NCI-H128 (cell line): ENCODE data around the gene GMPR.
"Not testable (repeated sequence)": the region's sequence is repeated elsewhere in the genome, so short reads cannot be mapped to it uniquely, and the experiment has no call there.

Experiments used
- DNase-seq: peaks from one replicate; lab custom pipeline; 2025; ENCODE audit not compliant: unreplicated experiment; lab: John Stamatoyannopoulos, UW

The GMPR gene

DNA sequence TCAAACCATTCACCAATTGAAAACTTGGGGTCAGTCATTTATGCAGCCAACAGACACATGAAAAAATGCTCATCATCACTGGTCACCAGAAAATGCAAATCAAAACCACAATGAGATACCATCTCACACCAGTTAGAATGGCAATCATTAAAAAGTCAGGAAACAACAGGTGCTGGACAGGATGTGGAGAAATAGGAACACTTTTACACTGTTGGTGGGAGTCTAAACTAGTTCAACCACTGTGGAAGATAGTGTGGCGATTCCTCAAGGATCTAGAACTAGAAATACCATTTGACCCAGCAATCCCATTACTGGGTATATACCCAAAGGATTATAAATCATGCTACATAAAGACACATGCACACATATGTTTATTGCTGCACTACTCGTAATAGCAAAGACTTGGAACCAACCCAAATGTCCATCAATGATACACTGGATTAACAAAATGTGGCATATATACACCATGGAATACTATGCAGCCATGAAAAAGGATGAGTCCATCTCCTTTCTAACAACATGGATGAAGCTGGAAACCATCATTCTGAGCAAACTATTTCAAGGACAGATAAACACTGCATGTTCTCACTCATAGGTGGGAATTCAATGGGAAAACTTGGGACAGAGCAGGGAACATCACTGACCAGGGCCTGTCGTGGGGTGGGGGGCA is 13.2 kb upstream of the GMPR start:
- not testable (repeated sequence) for DNase-seq

DNA sequence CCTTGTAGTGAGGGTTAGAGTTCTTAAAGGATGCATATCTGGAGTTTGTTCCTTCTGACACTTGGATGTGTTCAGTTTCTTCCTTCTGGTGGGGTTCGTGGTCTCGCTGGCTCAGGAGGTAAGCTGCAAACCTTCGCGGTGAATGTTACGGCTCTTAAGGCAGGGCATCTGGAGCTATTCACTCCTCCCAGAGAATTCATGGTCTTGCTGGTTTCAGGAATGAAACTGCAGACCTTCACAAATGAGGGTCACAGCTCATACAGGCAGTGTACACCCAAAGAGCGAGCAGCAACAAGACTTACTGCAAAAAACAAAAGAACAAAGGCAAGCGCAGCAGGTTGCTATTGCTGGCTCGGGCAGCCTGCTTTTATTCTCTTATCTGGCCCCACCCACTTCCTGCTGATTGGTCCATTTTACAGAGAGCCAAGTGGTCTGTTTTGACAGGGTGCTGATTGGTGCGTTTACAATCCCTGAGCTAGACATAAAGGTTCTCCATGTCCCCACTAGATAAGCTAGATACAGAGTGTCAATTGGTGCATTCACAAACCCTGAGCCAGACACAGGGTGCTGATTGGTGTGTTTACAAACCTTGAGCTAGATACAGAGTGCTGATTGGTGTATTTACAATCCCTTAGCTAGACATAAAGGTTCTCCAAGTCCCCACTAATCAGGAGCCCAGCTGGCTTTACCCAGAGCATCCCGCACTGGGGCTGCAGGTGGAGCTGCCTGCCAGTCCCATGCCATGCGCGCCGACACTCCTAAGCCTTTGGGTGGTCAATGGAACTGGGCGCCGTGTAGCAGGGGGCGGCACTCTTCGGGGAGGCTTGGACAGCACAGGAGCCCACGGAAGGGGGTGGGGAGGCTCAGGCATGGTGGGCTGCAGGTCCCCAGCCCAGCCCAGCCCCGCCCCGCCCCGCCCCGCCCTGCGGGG is 12.0 kb upstream of the GMPR start:
- DNase-seq = not testable (repeated sequence)

DNA sequence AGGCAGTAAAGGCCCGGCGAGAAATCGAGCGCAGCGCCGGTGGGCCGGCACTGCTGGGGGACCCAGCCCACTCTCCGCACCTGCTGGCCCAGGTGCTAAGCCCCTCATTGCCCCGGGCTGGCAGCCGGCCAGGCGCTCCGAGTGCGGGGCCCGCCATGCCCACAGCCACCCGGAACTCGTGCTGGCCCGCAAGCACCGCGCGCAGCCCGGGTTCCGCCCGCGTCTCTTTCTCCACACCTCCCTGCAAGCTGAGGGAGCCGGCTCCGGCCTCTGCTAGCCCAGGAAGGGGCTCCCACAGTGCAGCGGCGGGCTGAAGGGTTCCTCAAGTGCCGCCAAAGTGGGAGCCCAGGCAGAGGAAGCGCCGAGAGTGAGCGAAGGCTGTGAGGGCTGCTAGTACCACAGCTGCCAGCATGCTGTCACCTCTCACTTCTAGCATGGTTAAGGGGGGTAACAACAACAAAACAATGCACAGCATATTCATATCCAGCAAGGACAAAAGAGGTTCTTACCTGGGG is 11.3 kb upstream of the GMPR start:
- no peak for DNase-seq

DNA sequence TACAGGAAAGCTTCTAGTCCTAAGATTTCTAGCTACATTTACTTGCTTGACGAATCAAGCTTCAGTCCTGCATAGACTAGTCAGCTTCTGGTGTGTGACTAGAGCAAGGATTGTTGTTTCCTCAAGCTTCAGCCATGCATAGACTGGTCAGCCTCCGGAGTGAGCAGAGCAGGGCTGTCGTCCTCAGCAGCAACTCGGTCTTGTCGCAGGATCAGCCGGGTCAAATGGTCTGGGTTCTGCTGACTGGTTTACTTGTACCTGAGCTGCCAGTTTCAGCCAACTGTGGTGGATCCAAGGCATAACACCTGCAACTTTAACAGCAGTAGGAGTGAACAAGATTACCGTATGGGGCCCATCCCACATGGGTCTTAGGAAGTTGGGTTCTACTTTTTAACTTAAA is 10.8 kb upstream of the GMPR start:
- no peak for DNase-seq

DNA sequence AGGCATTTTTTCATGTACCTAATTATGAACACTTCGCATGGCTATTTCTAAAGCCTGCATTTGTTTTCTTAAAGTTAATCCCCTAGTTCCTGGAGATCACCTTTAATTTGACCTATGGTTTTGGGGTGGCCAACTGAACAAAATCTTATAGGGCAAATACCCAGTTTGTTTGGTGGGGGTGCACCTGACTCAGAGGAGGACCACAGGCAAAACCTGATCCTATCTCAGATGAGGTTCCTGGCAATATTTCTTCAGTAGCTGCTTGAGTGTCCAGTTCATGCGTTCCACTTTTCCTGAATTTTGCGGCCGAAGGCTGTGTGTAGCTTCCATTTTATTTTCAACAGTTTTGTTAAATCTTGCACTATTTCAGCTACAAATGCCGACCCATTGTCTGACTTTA is 10.3 kb upstream of the GMPR start:
- DNase-seq = no peak

DNA sequence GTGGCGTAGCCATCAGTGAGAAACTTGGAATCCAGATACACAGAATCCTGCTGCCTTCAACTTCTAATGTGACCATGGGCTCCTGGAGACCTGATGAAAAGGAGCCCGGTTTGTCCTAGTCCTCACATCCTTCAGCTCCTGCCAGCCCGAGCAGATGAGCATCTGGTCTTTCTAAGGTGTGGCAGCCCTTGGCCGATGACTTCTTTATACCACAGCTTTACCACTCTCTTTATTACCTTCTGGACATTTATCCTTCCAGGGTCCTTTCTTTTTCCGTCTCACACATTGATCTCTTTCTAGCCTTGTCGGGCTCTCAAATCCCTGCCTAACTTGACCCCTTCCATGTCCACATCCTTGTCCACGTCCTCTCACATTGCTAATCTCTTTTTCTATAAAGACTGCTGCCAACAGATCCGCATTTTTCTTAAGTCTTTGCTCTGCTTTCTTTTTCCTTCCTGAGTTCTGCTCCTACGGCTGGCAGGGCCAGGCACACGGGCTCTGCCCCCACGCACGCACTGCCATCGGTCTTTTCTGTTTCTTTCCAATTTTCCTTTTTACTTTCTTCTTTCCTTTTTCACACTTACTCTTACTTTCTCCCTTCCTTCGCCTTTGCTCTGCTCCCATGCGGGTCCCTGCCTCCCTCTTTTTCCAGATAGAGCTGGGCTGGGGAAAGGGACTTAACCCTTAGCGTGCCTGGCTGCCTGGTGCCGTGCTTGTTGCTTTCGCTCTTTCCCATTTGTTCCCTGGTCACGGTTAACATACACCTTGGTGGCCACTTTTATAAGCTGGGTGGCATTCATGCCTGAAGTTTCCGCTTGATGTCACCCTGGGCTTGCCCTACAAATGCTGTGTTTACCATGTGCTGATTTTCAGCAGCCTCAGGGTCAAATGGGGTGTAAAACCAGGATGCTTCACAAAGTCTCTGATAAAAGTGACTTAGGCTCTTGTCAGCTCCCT is 9.4 kb upstream of the GMPR start:
- no peak for DNase-seq

DNA sequence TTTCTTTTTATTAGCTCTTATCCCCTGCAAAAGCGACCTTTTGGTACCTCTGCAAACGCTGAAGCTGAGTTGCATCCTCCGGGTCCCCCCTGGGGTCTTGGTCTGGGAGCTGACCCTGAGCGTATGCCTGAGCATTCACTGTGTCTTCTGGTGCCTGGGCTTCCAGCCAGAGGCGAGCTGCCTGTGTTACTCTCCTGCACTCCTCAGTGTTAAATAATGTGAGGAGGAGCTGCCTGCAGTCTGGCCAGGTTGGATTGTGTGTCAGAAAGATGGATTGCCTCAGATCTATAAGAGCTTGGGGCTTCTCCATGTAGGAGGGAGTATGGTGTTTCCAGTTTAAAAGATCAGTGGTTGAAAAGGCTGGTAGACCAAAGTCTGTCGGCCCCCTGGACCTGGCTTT is 8.7 kb upstream of the GMPR start:
- DNase-seq = no peak

DNA sequence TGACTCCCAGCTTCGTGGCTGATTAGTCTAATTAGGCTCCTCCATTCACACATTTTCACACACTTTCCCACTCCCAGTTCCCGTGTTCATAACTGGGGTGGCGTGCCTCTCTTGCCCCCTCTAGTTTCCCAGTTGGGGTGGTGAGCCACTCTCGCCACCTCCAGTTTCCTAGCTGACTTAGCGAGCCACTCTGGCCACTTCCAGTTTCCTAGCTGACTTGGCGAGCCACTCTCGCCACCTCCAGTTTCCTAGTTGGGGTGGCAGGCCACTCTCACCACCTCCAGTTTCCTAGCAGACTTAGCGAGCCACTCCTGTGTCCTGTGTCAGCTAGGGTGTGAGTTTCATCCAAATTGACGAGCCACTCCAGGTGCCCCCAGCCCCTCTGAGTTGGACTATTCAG is 7.4 kb upstream of the GMPR start:
- DNase-seq = no peak

DNA sequence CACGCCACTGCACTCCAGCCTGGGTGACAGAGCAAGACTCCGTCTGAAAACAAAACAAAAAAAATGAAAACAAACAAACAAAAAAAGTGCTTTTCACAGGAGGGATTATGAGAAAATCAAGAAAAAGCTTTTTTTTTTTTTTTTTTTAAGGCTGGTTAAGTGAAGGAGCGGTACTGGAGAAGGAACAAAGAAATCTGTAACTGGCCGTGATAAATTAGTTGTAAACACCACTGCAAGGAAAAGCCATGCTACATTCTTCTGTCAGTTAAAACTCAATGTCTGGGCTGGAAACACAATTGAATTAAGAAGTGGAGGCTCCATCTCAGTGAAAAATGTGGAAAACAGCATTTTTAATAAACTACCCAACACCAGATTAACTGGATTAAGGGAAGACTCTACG is 6.3 kb upstream of the GMPR start:
- no peak for DNase-seq

DNA sequence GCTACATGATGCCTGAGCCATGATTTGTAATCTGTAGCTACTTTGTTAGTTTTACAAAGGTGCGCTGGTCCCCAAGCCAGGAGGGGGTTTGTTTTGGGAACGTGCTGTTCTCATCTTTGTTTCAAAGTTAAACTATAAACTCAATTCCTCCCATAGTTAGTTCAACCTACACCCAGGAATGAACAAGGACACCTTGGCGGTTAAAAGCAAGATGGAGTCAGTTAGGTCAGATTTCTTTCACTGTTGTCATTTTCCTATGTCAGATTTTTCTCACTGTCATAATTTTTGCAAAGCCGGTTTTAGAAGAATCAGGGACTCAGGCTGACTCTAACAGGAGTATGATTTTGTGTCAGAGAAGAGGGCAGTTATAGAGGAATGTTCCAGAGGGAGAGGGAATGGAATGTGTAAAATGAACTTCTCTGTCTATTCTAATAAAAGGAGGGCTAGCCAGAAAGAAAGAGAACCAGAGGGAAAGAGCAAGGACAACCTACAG is 2.3 kb upstream of the GMPR start:
- DNase-seq = no peak

DNA sequence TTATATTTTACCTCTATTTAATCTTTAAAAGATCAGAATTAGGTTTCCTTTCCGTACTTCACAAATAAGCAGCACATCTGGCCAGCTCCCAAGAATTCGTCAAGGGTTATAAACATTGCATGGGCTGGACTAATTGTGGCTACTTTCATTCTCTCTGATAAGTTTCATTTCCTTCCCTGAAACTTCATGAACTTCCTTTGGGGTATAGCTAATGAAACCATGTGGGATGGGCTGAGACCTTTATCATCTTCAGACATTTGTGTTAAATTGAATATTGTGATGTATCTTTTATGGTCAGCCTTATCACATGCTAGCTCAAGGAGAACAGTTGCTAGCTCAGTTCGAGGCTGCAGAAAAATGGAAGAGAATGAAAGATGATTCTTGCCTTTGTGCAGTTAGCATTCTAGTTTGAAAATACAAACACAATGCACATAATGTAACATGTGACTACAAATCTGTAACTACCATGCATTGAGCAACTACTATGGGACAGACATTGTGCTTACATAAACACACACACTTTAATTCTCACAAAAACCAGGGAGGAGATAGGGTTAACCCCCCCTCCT is 1.7 kb upstream of the GMPR start:
- DNase-seq = no peak

DNA sequence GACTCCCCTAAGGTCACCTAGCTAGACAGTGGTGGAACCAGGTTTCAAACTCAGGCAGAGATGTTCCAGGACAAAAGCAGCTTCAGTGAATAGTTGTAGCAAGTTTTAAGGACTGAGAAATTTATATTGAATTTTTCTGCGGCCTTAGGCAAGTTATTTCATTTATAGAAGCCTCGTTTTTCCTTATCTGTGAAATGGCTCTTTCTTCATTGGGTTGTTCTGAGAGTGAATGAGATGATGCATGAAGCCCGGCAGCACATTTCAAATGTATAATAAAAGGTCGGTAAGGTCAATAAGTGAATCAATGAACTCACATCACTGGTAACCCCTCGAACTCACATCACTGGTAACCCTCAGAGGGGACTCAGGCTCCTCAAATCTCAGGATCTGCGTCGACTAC is 1.1 kb upstream of the GMPR start:
- DNase-seq = no peak

DNA sequence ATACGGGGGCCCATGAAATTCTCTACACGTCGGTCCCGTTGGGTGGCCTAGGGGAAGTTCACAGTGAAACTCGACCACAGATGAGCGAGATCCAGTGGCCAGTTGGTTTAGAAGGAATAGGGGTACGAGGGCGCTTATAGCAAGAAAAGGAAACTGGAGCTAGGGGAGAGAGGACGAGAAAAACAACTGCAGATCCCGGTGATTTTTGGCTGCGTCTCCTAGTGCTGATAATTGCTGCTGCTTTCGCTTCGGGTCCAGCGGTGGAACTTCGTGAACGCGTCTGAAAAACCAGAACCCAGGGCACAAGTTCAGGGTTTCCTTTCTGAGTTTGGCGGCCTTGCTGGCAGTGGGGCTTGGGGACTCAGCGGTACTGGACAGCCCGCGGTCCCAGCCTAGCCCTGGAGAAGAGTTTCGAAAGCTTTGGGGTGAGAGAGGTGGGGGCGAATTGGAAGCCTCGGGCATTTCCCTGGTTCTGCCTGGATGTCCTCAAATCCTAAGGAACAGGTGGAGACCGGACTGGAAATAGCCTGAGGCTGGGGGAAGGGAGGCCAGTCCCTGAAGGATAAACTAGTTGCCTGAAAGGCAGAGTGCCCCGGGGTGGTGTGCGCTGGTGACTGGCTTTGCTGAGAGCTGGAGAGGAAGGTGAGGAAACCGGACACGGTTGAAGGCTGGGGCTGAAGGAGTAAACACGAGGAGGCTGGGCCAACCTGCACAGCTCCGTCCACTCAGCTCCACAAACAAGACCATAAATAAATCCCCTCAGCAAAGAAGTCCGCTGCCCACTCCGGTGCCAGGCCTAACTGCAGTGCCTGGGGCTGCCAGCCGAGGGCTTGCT is 793 bp downstream of the GMPR start:
- no peak for DNase-seq

DNA sequence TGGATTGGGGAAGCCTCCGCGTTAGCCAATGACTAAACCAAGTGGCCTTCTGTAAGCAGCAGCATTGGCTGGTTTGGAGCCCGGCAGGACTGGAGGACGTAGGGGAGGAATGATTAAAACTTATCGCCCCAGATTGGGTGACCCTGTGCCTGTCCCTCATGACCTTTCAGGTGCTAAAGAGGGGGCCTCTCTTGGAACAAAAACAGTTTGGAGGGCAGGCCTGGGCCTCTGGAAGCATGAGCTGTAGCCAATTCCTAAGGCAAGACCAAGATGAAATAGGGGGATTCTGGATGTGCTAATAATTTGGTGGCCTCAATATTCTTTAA is 1.4 kb downstream of the GMPR start:
- no peak for DNase-seq

DNA sequence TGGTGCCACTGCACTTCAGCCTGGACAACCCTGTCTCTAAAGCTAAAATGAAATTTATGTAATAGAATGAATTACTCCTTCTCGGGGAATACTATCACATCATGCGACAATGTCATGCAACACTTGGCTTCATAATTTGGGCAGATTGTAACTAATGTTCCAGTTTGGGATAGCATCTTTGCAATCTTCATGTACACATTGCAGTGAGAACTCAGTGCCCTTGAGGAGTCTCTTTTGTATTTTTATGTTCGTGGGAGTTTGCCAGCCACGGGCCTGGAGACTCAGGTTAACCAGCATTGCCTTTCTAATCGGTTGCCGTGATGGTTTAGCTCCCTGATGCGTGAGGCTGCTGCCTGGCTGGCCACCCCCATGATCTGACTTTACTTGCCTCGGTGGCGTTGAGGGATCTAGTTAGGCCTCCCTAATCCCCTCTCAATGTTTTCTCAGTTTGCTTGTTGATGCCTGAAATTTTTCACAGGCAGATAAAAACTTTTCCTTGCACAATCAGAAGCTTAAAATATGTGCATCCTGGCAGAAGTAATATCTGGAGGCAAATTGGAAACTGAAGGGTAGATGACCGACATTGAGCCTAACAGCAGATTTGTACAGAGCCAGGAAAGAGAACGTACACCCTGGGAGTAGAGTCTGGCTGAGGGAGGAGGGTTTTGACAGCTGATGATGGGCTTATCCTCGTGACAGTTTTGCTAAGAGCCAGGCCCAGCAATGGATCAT is 2.4 kb downstream of the GMPR start:
- no peak for DNase-seq

DNA sequence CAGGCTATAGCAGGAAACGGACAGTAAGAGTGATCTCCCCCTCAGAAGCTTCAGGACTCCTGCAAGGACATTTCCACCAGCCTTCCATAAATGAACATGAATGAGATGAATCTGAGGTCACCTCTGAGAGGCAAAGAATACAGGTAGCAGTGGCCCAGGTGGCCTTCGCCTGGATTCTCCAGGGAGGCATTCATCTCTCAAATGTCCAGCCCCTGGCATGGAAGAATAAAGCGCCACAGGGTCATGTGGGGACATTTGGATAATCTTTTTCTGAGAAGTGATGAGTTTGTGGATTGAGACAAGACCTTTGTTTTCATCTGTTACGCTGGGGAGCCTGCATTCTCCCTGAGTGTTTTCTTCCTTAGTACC is 2.9 kb downstream of the GMPR start:
- no peak for DNase-seq

DNA sequence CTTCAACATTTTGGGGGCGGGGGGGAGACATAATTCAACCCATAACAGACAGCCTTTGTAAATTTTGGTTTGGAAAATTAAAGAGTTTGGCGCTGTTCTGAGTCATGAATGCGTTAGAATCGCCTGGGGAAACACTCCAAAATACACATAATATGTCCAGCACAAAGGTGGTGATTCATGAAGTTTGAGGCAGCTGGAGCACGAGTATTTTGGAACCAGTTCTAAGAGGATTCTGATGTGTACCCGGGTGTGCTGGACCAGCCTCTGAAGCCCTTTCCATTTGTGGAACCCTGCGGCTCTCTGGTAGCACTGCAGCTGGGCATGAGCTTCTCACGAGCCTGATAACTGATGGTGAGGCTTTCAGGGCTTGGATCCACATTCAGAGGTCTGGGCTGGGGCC is 4.7 kb downstream of the GMPR start:
- DNase-seq = no peak

DNA sequence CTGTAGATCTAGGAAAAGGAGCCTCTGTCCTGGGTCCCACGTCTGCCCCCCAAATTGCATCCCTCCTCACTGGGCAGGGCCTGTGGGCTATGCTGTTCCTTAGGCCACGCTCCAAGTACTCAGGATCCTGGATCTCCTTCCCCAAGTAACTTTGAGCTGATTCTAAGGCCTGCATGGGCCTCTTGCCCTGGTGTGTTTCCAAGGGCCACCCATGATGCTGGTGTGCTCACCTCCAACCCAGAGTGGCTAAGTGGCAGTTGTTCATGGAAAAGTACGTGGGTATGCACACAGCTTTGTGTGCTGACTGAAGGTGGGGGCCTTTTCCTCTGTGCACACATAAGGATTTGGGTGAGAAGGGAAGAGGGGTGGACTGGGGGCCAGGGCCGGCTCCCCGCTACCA is 5.3 kb downstream of the GMPR start:
- DNase-seq = no peak

DNA sequence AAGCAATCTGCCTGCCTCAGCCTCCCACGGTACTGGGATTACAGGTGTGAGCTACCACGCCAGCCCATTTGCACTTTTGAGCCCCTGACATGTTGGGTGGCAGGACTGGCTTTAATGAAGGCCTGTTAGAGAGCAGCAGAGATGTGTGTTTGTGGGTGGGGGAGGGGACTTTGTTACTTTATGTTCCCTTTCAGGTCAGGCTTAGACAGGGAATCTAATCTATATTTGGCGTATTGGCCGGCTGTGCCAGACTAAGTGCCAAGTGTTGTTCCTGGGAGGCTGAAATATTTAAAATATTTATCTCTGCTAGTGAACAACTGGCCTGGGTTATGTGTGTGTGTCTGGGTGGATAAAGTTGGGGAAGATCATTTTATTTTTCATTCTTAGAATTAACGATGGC is 6.1 kb downstream of the GMPR start:
- no peak for DNase-seq
